Liver (tissue), 3 donors: ENCODE measurements around the gene ASCC1.

Experiments
- CTCF ChIP-seq: fragments of 150-350 bp; IDR thresholded peaks from 2 replicates; pipeline ENCODE4 v1.5.1; 2017; ENCODE audit warnings: improper control_type of control experiment, low read depth, low read length; ENCODE audit not compliant: missing input control
- GABPA ChIP-seq, 2 donors: IDR thresholded peaks in 1 of 2; conservative IDR thresholded peaks in 1 of 2; 2 replicates each; pipeline ENCODE4 v1.6.1; 2016; ENCODE audit warnings: antibody characterized with exemption in 2 of 2, mild to moderate bottlenecking in 1 of 2, moderate library complexity in 1 of 2
- REST ChIP-seq: IDR thresholded peaks from 2 replicates; pipeline ENCODE4 v1.6.1; 2016; ENCODE audit warnings: antibody characterized with exemption, mild to moderate bottlenecking
- TAF1 ChIP-seq: conservative IDR thresholded peaks from 2 replicates; pipeline ENCODE4 v1.6.1; 2016; ENCODE audit warnings: antibody characterized with exemption, mild to moderate bottlenecking
- donor health status: healthy.
- donor health status: healthy.

GRCh38 chr10:72075376-72076115 lies 140.5 kb downstream of the ASCC1 start:
- TF ChIP-seq CTCF (no peak), REST (no peak), GABPA (IDR thresholded peaks at IDR 0.05 in 1 of 2, conservative IDR thresholded peaks at IDR 0.05 in 1 of 2) (no peak), TAF1 (no peak)
